CD14-positive monocyte (primary cell): ENCODE results near the gene ABCC5. TPM values are rescaled to one million over a fixed set of nuclear protein-coding genes. Genes with fewer than 3 reads are reported as not detected.

ENCODE experiments used
- DNase-seq, 3 donors: peaks; one replicate each; pipeline ENCODE4 v3.0.0-alpha.2; 2011 to 2022
- H2AFZ ChIP-seq: 2 replicates; pipeline ENCODE4 v1.6.0; 2012; ENCODE audit warnings: mild to moderate bottlenecking, low read depth, low read length, inconsistent platforms; ENCODE audit not compliant: insufficient read depth, poor library complexity, severe bottlenecking
- H3K27ac ChIP-seq, 2 donors: 1 replicate in 1 of 2; 2 replicates in 1 of 2; pipeline ENCODE4 v1.5.1; 2012 to 2013; ENCODE audit warnings: low read length in 2 of 2, control low read depth in 1 of 2, inconsistent platforms in 1 of 2, low read depth in 1 of 2, mild to moderate bottlenecking in 1 of 2
- H3K27me3 ChIP-seq, 2 donors: one replicate each; pipeline versions ENCODE4 v1.6.0 to v1.6.1; 2011 to 2013; ENCODE audit warnings: low read length in 2 of 2; ENCODE audit not compliant: control insufficient read depth in 2 of 2, insufficient read depth in 2 of 2
- H3K36me3 ChIP-seq, 2 donors: replicated peaks in 1 of 2; 1 replicate in 1 of 2; 2 replicates in 1 of 2; pipeline versions ENCODE4 v1.5.1 to v1.6.1; 2012 to 2013; ENCODE audit warnings: low read length in 2 of 2, control low read depth in 1 of 2, inconsistent platforms in 1 of 2, mild to moderate bottlenecking in 1 of 2; ENCODE audit not compliant: insufficient read depth in 2 of 2, control insufficient read depth in 1 of 2
- H3K4me1 ChIP-seq, 2 donors: 1 replicate in 1 of 2; 2 replicates in 1 of 2; pipeline versions ENCODE4 v1.5.1 to v1.6.1; 2012 to 2013; ENCODE audit warnings: low read length in 2 of 2, control low read depth in 1 of 2, inconsistent platforms in 1 of 2, mild to moderate bottlenecking in 1 of 2, moderate library complexity in 1 of 2; ENCODE audit not compliant: insufficient read depth in 2 of 2, control insufficient read depth in 1 of 2
- H3K4me2 ChIP-seq: replicated peaks from 2 replicates; pipeline ENCODE3; 2012; ENCODE audit warnings: low read length, moderate library complexity, mild to moderate bottlenecking; ENCODE audit not compliant: poor library complexity, severe bottlenecking; ENCODE audit errors: extremely low read depth
- H3K4me3 ChIP-seq, 3 experiments: fragments of 200-600 bp in 1 of 3; sonication (generic) in 1 of 3; replicated peaks in 1 of 3; 1 replicate in 2 of 3; 2 replicates in 1 of 3; pipeline ENCODE4 v1.5.1; 2011 to 2013; ENCODE audit warnings: low read length in 3 of 3, mild to moderate bottlenecking in 3 of 3, control low read depth in 2 of 3, low read depth in 2 of 3, inconsistent platforms in 1 of 3, moderate library complexity in 1 of 3
- H3K79me2 ChIP-seq: 2 replicates; pipeline ENCODE4 v1.6.0; 2012; ENCODE audit warnings: mild to moderate bottlenecking, control low read depth, inconsistent platforms, low read length, moderate library complexity; ENCODE audit not compliant: insufficient read depth
- H3K9ac ChIP-seq: 2 replicates; pipeline ENCODE4 v1.6.0; 2017; ENCODE audit warnings: low read length, mild to moderate bottlenecking; ENCODE audit not compliant: insufficient read depth, poor library complexity, severe bottlenecking
- H3K9me3 ChIP-seq, 2 donors: replicated peaks in 1 of 2; 1 replicate in 1 of 2; 2 replicates in 1 of 2; pipeline versions ENCODE4 v1.5.1 to v1.6.1; 2012 to 2013; ENCODE audit warnings: low read length in 2 of 2, control low read depth in 1 of 2; ENCODE audit not compliant: control insufficient read depth in 1 of 2, insufficient read depth in 1 of 2
- H4K20me1 ChIP-seq: 2 replicates; pipeline ENCODE4 v1.6.0; 2012; ENCODE audit warnings: mild to moderate bottlenecking, low read length, control low read depth, moderate library complexity; ENCODE audit not compliant: insufficient read depth
- H3K27ac Mint-ChIP-seq, 7 donors: one replicate each; pipeline ENCODE4 v1.8.0; 2020; ENCODE audit warnings: mild to moderate bottlenecking in 7 of 7, mixed read lengths in 7 of 7, moderate library complexity in 6 of 7, inconsistent platforms in 2 of 7
- H3K27me3 Mint-ChIP-seq, 3 donors: one replicate each; pipeline ENCODE4 v1.8.0; 2021 to 2022; ENCODE audit warnings: low read depth in 3 of 3, mild to moderate bottlenecking in 3 of 3, mixed read lengths in 3 of 3, moderate library complexity in 3 of 3, inconsistent platforms in 1 of 3
- H3K36me3 Mint-ChIP-seq, 2 donors: one replicate each; pipeline ENCODE4 v1.8.0; 2020; ENCODE audit warnings: mixed read lengths in 2 of 2, inconsistent platforms in 1 of 2, mild to moderate bottlenecking in 1 of 2
- H3K4me1 Mint-ChIP-seq: one replicate; pipeline ENCODE4 v1.8.0; 2020; ENCODE audit warnings: mild to moderate bottlenecking, mixed read lengths
- H3K4me3 Mint-ChIP-seq, 2 donors: one replicate each; pipeline ENCODE4 v1.8.0; 2020; ENCODE audit warnings: mild to moderate bottlenecking in 2 of 2, mixed read lengths in 2 of 2, moderate library complexity in 1 of 2
- H3K9me3 Mint-ChIP-seq, 7 donors: one replicate each; pipeline ENCODE4 v1.8.0; 2020 to 2022; ENCODE audit warnings: mixed read lengths in 7 of 7, mild to moderate bottlenecking in 6 of 7, moderate library complexity in 6 of 7, inconsistent platforms in 2 of 7
- CTCF ChIP-seq: fragments of 200-600 bp; IDR thresholded peaks from one replicate; pipeline ENCODE4 v1.8.0; 2022; ENCODE audit warnings: antibody characterized with exemption, mild to moderate bottlenecking
- WGBS: methylation state at CpG from one replicate; pipeline ENCODE4 v1.1.5; 2013; ENCODE audit warnings: missing lambda C conversion rate; ENCODE audit not compliant: insufficient coverage; 5-methylcytosine and 5-hydroxymethylcytosine counted together
- intact Hi-C, 2 donors: fragments of 100-400 bp; cut with micrococcal nuclease; formaldehyde crosslinking; loops; one replicate each; pipeline versions ENCODE4 v1.15.0 to v1.15.1; 2023
- polyA plus RNA-seq, 3 donors: library from polyadenylated mRNA; depleted of rRNA in 1 of 3; unstranded in 2 of 3; stranded (reverse) in 1 of 3; fragments of 300-500 nt in 2 of 3; fragments of >200 nt in 1 of 3; fragmentation: Illumina TruSeq in 2 of 3; gene quantifications; 1 replicate in 2 of 3; 2 replicates in 1 of 3; pipeline ENCODE4 v1.2.3, GENCODE V29; 2012 to 2021

Gene ABCC5
- polyA plus RNA-seq, 3 donors = 6.2 to 30.9 (median 7.7) TPM

GRCh38 chr3:184003187-184003967 lies 14.3 kb downstream of the ABCC5 start:
- no peak overlapping the region for H3K27ac Mint-ChIP-seq
- Histone ChIP-seq H3K36me3 (no peaks in the 10 kb centered on the region), H2AFZ (no peak overlapping the region), H4K20me1 (no peaks in the 10 kb centered on the region), H3K27ac (no peak overlapping the region), H3K27me3 (no peaks in the 10 kb centered on the region), H3K9me3 (no peaks in the 10 kb centered on the region), H3K9ac (no peak overlapping the region), H3K79me2 (peaks cover 3% of the 10 kb centered on the region), H3K4me2 (no peak overlapping the region), H3K4me3 (no peak overlapping the region), H3K4me1 (peaks cover 35 to 37% of the 10 kb centered on the region in 2 donors)
- no peak for TF ChIP-seq CTCF
- H3K36me3 Mint-ChIP-seq = peaks cover 10 to 20% of the 10 kb centered on the region in 2 donors
- peaks cover 34% of the 10 kb centered on the region for H3K4me1 Mint-ChIP-seq
- DNase-seq = no peak
- intact Hi-C loops = no loop called here
- H3K9me3 Mint-ChIP-seq = peaks cover 0 to 2% (median 0%) of the 10 kb centered on the region in 7 donors
- H3K27me3 Mint-ChIP-seq = no peaks in the 10 kb centered on the region
- H3K4me3 Mint-ChIP-seq = no peak overlapping the region
- 97% methylated on average over 4 of the region's 5 CpGs for WGBS

- H3K27ac ChIP-seq = no peak overlapping the region
- 97% methylated on average over 11 of the region's 11 CpGs for WGBS
- peaks cover 28 to 31% of the 10 kb centered on the region in 2 donors for H3K4me1 ChIP-seq
These were observed 15.2 kb downstream of the ABCC5 start for GRCh38 chr3:184002469-184002868.

More at GRCh38 chr3:184002469-184002868, 15.2 kb downstream of the ABCC5 start:
- H3K27ac Mint-ChIP-seq = no peak overlapping the region
- TF ChIP-seq CTCF = no peak
- H3K4me1 Mint-ChIP-seq = peaks cover 31% of the 10 kb centered on the region
- DNase-seq = no peak
- H3K9me3 ChIP-seq = no peaks in the 10 kb centered on the region
- H2AFZ ChIP-seq = no peak overlapping the region
- peaks cover 10 to 16% of the 10 kb centered on the region in 2 donors for H3K36me3 Mint-ChIP-seq
- peaks cover 3% of the 10 kb centered on the region for H3K79me2 ChIP-seq
- intact Hi-C loops = no loop called here
- H3K4me2 ChIP-seq = no peak overlapping the region
- no peaks in the 10 kb centered on the region for H3K27me3 Mint-ChIP-seq
- H4K20me1 ChIP-seq = no peaks in the 10 kb centered on the region
- no peaks in the 10 kb centered on the region for H3K27me3 ChIP-seq
- H3K4me3 Mint-ChIP-seq = no peak overlapping the region
- no peaks in the 10 kb centered on the region for H3K36me3 ChIP-seq
- peaks cover 0 to 2% (median 0%) of the 10 kb centered on the region in 7 donors for H3K9me3 Mint-ChIP-seq
- no peak overlapping the region for H3K4me3 ChIP-seq
- H3K9ac ChIP-seq = no peak overlapping the region
